ENCODE measurements around the gene EPB41.
"Not testable (repeated sequence)": the region's sequence is repeated elsewhere in the genome, so short reads cannot be mapped to it uniquely, and the experiment has no call there.

Gene EPB41

DNA sequence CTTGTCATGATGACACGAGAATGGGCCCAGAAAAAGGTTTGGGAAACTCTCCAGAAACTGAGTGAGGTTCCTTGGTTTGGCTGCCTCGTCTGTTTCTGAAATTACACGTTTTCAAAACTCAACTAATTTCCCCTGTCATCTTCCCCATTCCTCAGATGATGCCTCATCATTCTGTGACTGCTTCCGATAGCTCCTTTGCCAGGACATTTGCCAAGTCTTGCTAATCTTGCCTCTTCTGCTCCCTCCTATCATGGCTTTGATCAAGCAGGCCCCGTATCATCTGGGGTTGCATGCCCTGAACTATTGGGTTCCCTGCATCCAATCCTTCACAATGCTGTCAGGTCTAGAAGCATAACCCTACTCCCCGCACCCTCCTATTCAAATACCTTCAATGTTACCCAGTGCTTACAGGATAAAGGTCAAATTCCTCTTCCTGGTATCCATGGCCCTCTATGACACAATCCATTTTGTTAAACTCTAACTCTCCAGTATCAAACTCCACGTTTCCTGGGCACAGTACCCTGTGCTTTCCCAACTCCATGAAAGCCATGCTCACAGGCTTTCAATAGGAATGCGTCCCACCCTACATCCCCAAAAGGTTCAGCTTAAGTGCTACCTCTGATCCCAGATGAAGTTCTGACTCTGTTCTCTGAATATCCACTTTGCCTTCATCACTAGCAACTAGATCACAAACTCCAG, 231.5 kb downstream of the EPB41 start:
- ChIA-PET POLR2A (ENCODE audit: low non-redundant PET) (no interaction called here), CTCF (interaction anchor here (0.7 kb wide), 1 partner anchor 46 kb away, joined by 3 read pairs; no protein-coding TSS in a partner anchor)
- DNase-seq (ENCODE audit: low spot score) = no peak
- TF ChIP-seq, protein P1, sequence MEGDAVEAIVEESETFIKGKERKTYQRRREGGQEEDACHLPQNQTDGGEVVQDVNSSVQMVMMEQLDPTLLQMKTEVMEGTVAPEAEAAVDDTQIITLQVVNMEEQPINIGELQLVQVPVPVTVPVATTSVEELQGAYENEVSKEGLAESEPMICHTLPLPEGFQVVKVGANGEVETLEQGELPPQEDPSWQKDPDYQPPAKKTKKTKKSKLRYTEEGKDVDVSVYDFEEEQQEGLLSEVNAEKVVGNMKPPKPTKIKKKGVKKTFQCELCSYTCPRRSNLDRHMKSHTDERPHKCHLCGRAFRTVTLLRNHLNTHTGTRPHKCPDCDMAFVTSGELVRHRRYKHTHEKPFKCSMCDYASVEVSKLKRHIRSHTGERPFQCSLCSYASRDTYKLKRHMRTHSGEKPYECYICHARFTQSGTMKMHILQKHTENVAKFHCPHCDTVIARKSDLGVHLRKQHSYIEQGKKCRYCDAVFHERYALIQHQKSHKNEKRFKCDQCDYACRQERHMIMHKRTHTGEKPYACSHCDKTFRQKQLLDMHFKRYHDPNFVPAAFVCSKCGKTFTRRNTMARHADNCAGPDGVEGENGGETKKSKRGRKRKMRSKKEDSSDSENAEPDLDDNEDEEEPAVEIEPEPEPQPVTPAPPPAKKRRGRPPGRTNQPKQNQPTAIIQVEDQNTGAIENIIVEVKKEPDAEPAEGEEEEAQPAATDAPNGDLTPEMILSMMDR (conservative IDR thresholded peaks at IDR 0.05; ENCODE audit: low read depth) = no peak
- H3K27ac ChIP-seq = no peak overlapping the region

DNA sequence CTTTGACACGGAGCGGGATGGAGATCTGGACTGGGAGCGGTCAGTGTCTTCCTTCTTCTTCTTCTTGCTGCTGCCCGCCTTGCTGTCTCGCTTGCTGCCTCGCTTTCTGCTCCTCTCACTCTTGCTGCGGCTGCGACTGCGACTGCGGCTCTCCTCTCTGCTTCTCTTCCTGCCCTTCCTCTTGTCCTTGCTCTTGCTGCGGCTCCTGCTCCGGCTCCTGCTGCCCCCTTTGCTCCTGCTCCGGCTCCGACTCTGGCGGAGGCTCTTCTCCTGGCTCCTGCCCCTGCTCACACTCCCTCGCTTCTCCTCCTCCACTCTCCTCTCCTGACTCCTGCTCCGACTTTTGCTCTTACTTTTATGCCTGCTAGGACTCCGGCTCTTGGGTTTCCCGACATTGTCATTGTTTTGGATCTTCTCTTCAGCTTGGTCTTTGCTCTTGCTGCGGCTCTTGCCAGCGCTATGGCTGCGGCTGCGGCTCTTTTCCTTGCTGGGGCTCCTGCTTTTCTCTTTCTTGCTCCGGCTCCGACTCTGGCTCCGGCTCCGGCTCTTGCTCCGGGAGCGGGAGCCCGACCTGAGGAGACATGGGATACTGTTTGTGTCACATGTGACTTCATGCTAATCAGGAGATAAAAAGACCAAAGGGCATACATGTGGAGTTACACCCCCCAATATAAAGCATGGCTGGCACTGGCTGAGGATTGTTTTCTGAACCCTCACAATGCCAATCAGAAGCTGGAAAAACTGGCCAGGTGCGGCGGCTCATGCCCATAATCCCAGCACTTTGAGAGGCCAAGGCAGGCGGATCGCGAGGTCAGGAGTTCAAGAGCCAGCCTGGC, 234.5 kb downstream of the EPB41 start:
- ChIA-PET CTCF (no interaction called here), POLR2A (ENCODE audit: low non-redundant PET) (no interaction called here)
- TF ChIP-seq, protein P1 (conservative IDR thresholded peaks at IDR 0.05; ENCODE audit: low read depth) = no peak
- H3K27ac ChIP-seq = peak overlapping the region; percentile 32
- DNase-seq (ENCODE audit: low spot score) = no peak

DNA sequence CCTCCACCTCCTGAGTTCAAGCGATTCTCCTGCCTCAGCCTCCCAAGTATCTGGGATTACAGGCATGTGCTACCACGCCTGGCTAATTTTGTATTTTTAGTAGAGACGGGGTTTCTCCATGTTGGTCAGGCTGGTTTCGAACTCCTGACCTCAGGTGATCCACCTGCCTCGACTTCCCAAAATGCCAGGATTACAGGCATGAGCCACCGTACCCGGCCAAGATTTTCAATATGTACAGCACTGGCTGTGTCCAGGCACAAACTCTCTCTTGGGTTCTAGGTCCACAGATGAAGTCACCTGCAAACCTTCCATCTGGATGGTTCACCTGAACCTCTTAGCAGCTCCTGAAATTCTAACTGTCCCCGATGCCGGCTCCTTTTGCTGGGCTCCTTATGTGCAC, 236.0 kb downstream of the EPB41 start:
- DNase-seq (ENCODE audit: low spot score); POLR2A ChIA-PET (ENCODE audit: low non-redundant PET); H3K27ac ChIP-seq; CTCF ChIA-PET: not testable (repeated sequence)

DNA sequence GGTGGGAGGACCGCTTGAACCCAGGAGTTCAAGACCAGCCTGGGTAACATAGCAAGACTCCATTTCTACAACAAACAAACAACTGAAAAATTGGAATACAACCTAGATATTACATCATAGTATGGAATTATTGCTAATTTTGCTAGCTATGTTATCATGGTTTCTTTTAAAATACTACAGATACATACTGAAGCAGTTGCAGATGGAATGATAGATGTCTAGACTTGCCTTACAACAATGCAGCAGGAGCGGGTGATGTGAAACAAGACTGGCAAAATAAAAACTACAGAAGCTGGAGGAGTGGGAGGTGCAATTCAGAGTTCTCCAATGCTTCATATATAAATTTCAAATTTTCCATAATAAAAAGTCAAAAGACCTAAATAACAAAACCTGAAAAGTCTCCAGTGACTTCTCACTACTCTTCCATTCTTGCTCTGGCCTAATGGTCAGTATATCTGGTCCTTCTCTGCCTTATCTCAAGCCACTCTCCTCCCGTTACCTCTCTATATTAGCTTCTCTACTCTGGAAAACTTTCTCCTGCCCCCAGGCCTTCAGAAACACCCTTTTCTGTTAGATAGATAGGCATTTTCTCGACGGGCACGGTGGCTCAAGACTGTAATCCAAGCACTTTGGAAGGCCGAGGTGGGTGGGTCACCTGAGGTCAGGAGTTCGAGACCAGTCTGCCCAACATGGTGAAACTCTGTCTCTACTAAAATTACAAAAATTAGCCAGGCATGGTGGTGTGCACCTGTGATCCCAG, 237.9 kb downstream of the EPB41 start:
- TF ChIP-seq, protein P1 (conservative IDR thresholded peaks at IDR 0.05; ENCODE audit: low read depth) = no peak
- POLR2A ChIA-PET (ENCODE audit: low non-redundant PET) = no interaction called here
- CTCF ChIA-PET = no interaction called here
- no peak overlapping the region for H3K27ac ChIP-seq
- DNase-seq (ENCODE audit: low spot score) = no peak

DNA sequence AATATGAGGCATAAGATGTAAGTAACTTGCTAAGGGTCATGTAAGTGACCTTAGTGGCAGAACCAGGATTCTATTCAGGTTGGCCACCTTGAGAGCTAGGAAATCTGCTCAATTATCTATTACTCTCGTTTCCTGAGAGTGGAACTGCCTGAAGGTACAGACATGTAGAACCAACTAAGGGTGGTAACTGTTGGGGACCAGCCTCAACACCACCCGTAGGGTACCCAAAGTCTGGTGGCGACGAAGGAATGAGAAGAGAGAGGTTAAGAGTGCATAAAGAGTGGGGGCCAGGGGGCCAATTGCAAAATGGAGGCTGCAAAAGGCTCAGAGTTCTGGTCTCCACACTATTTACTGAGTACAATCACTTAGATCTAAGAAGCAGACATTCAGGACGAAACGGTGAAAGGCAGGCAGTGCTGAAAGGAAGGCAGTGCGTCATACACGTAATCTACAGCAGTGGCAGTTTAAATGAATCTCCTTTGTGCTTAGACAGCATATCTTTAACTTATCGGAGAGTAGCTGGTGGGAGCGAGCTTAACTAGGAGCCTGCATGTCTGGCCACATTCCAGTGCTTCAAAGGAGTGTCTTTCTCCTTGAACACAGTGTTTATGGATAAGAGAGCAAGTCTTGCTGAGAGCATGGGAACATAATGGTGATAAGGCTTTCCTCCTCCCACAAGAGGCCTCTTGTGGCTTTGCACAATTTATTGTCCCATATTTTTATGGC, 242.3 kb downstream of the EPB41 start:
- DNase-seq (ENCODE audit: low spot score) = no peak
- TF ChIP-seq, protein P1 (conservative IDR thresholded peaks at IDR 0.05; ENCODE audit: low read depth) = no peak
- no peak overlapping the region for H3K27ac ChIP-seq
- CTCF ChIA-PET = interaction anchor here (0.6 kb wide), 1 partner anchor 10 kb away, joined by 3 read pairs; no protein-coding TSS in a partner anchor
- POLR2A ChIA-PET (ENCODE audit: low non-redundant PET) = no interaction called here

DNA sequence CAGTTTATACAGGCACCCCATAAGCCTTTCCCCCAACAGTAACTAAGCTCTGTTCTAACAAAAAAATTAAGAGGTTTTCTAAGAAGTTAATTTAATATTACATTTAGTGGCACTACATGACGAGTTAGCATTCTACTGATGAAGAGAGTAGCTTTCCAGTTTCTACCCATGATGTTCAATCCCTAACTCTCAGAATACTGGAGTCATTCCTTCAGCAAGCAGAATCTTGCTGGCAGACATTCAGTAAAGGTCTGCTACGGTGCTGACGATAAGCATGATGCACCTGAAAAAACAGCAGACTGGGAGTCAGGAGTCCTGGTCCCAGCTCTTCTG, 242.9 kb downstream of the EPB41 start:
- DNase-seq (ENCODE audit: low spot score) = no peak
- H3K27ac ChIP-seq = no peak overlapping the region
- TF ChIP-seq, protein P1 (conservative IDR thresholded peaks at IDR 0.05; ENCODE audit: low read depth) = no peak
- CTCF ChIA-PET = no interaction called here
- POLR2A ChIA-PET (ENCODE audit: low non-redundant PET) = no interaction called here

All from RWPE1 (cell line).